Stimulated activated naive CD4-positive, alpha-beta T cell (primary cell): ENCODE results near the gene PRAMEF9.
"Not testable (repeated sequence)": the region's sequence is repeated elsewhere in the genome, so short reads cannot be mapped to it uniquely, and the experiment has no call there.

Source experiments
- DNase-seq, 6 experiments: peaks; one replicate each; lab custom pipeline; 2025; lab: John Stamatoyannopoulos, UW

PRAMEF9 gene

GRCh38 chr1:13171548-13171947 lies at the start of gene PRAMEF9:
Gene PRAMEF9, plus strand, starts transcription at chr1:13171848. Its CDS starts 3,433 bp downstream, at chr1:13175281.
- not testable (repeated sequence) for DNase-seq

- not testable (repeated sequence) for DNase-seq
Measured at GRCh38 chr1:13155909-13156308, 15.7 kb upstream of the PRAMEF9 start, which contains the start of gene PRAMEF26. Gene PRAMEF26, minus strand, starts transcription at chr1:13156009. Its CDS starts 2,914 bp downstream, at chr1:13153095.

- DNase-seq = not testable (repeated sequence)
Measured at GRCh38 chr1:13165531-13165930, 6.1 kb upstream of the PRAMEF9 start, which contains the start of gene HNRNPCL4. Gene HNRNPCL4, minus strand, starts transcription at chr1:13165631. Its CDS starts 164 bp downstream, at chr1:13165467.

GRCh38 chr1:13201309-13201708 lies 29.7 kb downstream of the PRAMEF9 start, which contains the start of gene PRAMEF13:
Gene PRAMEF13, minus strand, starts transcription at chr1:13201409. Its CDS starts 1,820 bp downstream, at chr1:13199589.
- not testable (repeated sequence) for DNase-seq

- DNase-seq = not testable (repeated sequence)
Measured at GRCh38 chr1:13208712-13209111, 37.1 kb downstream of the PRAMEF9 start.

GRCh38 chr1:13216619-13217018 lies 45.0 kb downstream of the PRAMEF9 start:
- DNase-seq = not testable (repeated sequence)

GRCh38 chr1:13219203-13219602 lies 47.6 kb downstream of the PRAMEF9 start:
- not testable (repeated sequence) for DNase-seq

- DNase-seq = not testable (repeated sequence)
Measured at GRCh38 chr1:13222788-13223187, 51.1 kb downstream of the PRAMEF9 start.

GRCh38 chr1:13224480-13225060 lies 52.9 kb downstream of the PRAMEF9 start:
- no peak for DNase-seq

GRCh38 chr1:13225675-13226204 lies 54.1 kb downstream of the PRAMEF9 start, which contains the start of gene PRAMEF18:
Gene PRAMEF18, minus strand, starts transcription at chr1:13226154. Its CDS starts 48 bp downstream, at chr1:13226106.
- not testable (repeated sequence) for DNase-seq

GRCh38 chr1:13227271-13228055 lies 55.8 kb downstream of the PRAMEF9 start:
- not testable (repeated sequence) for DNase-seq

GRCh38 chr1:13228343-13228781 lies 56.7 kb downstream of the PRAMEF9 start:
- no peak for DNase-seq
